Measurements from ENCODE around the gene FYTTD1.

The FYTTD1 gene

GRCh38 chr3:197820550-197821335, 71.1 kb downstream of the FYTTD1 start:
- H3K4me3 ChIP-seq (ENCODE audit: low read depth, low read length) = no peak overlapping the region
- no peak for DNase-seq (ENCODE audit: low read depth)

- DNase-seq (ENCODE audit: low read depth) = no peak
- H3K4me3 ChIP-seq (ENCODE audit: low read depth, low read length) = no peak overlapping the region
Measured at GRCh38 chr3:197829397-197830045, 79.8 kb downstream of the FYTTD1 start.

GRCh38 chr3:197830308-197830966, 80.8 kb downstream of the FYTTD1 start:
- no peak for DNase-seq (ENCODE audit: low read depth)
- no peak overlapping the region for H3K4me3 ChIP-seq (ENCODE audit: low read depth, low read length)

- no peak for DNase-seq (ENCODE audit: low read depth)
- no peak overlapping the region for H3K4me3 ChIP-seq (ENCODE audit: low read depth, low read length)
Measured at GRCh38 chr3:197830967-197831313, 81.3 kb downstream of the FYTTD1 start.

- no peak for DNase-seq (ENCODE audit: low read depth)
- H3K4me3 ChIP-seq (ENCODE audit: low read depth, low read length) = no peak overlapping the region
Measured at GRCh38 chr3:197833930-197834715, 84.4 kb downstream of the FYTTD1 start.

- no peak overlapping the region for H3K4me3 ChIP-seq (ENCODE audit: low read depth, low read length)
- no peak for DNase-seq (ENCODE audit: low read depth)
Measured at GRCh38 chr3:197835509-197835908, 85.8 kb downstream of the FYTTD1 start.

- DNase-seq (ENCODE audit: low read depth) = no peak
- H3K4me3 ChIP-seq (ENCODE audit: low read depth, low read length) = no peak overlapping the region
Measured at GRCh38 chr3:197836244-197836643, 86.6 kb downstream of the FYTTD1 start.
